SK-N-SH (cell line): ENCODE results near the gene DIO3. TPM values are rescaled to one million over a fixed set of nuclear protein-coding genes. Genes with fewer than 3 reads are reported as not detected.

Source experiments
- CTCF ChIA-PET: fragments of 300-600, 350-600 bp; formaldehyde crosslinking; extraction: SDS; loops from one replicate; lab custom pipeline; 2021; lab: Yijun Ruan, JAX
- POLR2A ChIA-PET: fragments of 350-600 bp; sonication (Branson Sonifier 250); formaldehyde crosslinking; extraction: SDS; loops from one replicate; lab custom pipeline; 2020; ENCODE audit warnings: antibody characterized with exemption, inconsistent platforms; lab: Yijun Ruan, JAX
- DNase-seq: peaks from one replicate; pipeline ENCODE4 v3.0.0; 2012
- H2AFZ ChIP-seq: fragments of 200-600 bp; sonication (generic); 2 replicates; pipeline ENCODE4 v1.8.1; 2016; ENCODE audit warnings: antibody characterized with exemption, mild to moderate bottlenecking, low read depth
- H3F3A ChIP-seq: fragments of 200-600 bp; sonication (generic); replicated peaks from 2 replicates; pipeline ENCODE3; 2016; ENCODE audit warnings: antibody characterized with exemption, mild to moderate bottlenecking; ENCODE audit not compliant: insufficient read depth
- H3K27ac ChIP-seq, 2 experiments: fragments of 200-500 bp in 1 of 2; fragments of 200-600 bp in 1 of 2; sonication (Bioruptor generic) in 1 of 2; sonication (generic), shearing (Covaris generic) in 1 of 2; 2 replicates each; pipeline versions ENCODE4 v1.5.1 to v1.6.1; 2014 to 2016; ENCODE audit warnings: low read depth in 2 of 2, inconsistent platforms in 1 of 2, low read length in 1 of 2, mild to moderate bottlenecking in 1 of 2, mixed read lengths in 1 of 2
- H3K27me3 ChIP-seq: fragments of 200-600 bp; sonication (generic), shearing (Covaris generic); 2 replicates; pipeline ENCODE4 v1.6.1; 2016; ENCODE audit warnings: mixed run types; ENCODE audit not compliant: insufficient read depth
- H3K36me3 ChIP-seq, 2 experiments: fragments of 200-500 bp in 1 of 2; fragments of 200-600 bp in 1 of 2; sonication (Bioruptor generic) in 1 of 2; sonication (generic) in 1 of 2; replicated peaks in 1 of 2; 2 replicates each; pipeline versions ENCODE3 to v1.5.1; 2014 to 2016; ENCODE audit warnings: low read length in 1 of 2, mild to moderate bottlenecking in 1 of 2; ENCODE audit not compliant: insufficient read depth in 2 of 2, control insufficient read depth in 1 of 2
- H3K4me1 ChIP-seq, 2 experiments: fragments of 200-500 bp in 1 of 2; fragments of 200-600 bp in 1 of 2; sonication (Bioruptor generic) in 1 of 2; sonication (generic), shearing (Covaris generic) in 1 of 2; 2 replicates each; pipeline versions ENCODE4 v1.5.1 to v1.6.1; 2014 to 2016; ENCODE audit warnings: low read depth in 1 of 2, low read length in 1 of 2, mixed run types in 1 of 2; ENCODE audit not compliant: insufficient read depth in 2 of 2, control insufficient read depth in 1 of 2
- H3K4me2 ChIP-seq: fragments of 200-600 bp; sonication (generic), shearing (Covaris generic); 2 replicates; pipeline ENCODE4 v1.6.1; 2017; ENCODE audit warnings: mixed run types
- H3K4me3 ChIP-seq, 2 experiments: fragments of 200-500 bp in 1 of 2; fragments of 200-600 bp in 1 of 2; sonication (Bioruptor generic) in 1 of 2; sonication (generic), shearing (Covaris generic) in 1 of 2; 2 replicates each; pipeline versions ENCODE4 v1.5.1 to v1.8.1; 2014 to 2016; ENCODE audit warnings: low read depth in 2 of 2, inconsistent platforms in 1 of 2, low read length in 1 of 2, mild to moderate bottlenecking in 1 of 2, mixed read lengths in 1 of 2, moderate library complexity in 1 of 2
- H3K79me2 ChIP-seq: fragments of 200-600 bp; sonication (generic); 2 replicates; pipeline ENCODE4 v1.8.1; 2017; ENCODE audit warnings: mild to moderate bottlenecking; ENCODE audit not compliant: insufficient read depth
- H3K9ac ChIP-seq: fragments of 200-600 bp; sonication (generic); 2 replicates; pipeline ENCODE4 v1.6.1; 2017; ENCODE audit warnings: mixed run types
- H3K9me2 ChIP-seq: fragments of 200-600 bp; sonication (generic); 2 replicates; pipeline ENCODE4 v1.6.1; 2017; ENCODE audit warnings: mixed run types
- H3K9me3 ChIP-seq: fragments of 200-600 bp; sonication (generic); 2 replicates; pipeline ENCODE4 v1.6.1; 2017; ENCODE audit warnings: mixed run types, mild to moderate bottlenecking, moderate library complexity
- H4K20me1 ChIP-seq: fragments of 200-600 bp; sonication (generic); 2 replicates; pipeline ENCODE4 v1.6.1; 2017; ENCODE audit warnings: mild to moderate bottlenecking, mixed run types; ENCODE audit not compliant: insufficient read depth
- CTCF ChIP-seq: fragments of 200-600 bp; sonication (generic); IDR thresholded peaks from 2 replicates; pipeline ENCODE4 v1.6.1; 2017; ENCODE audit warnings: antibody characterized with exemption, mild to moderate bottlenecking, moderate library complexity
- ELF1 ChIP-seq: IDR thresholded peaks from 2 replicates; pipeline ENCODE4 v1.4.0; 2012
- FOXJ3 ChIP-seq: sonication (generic); formaldehyde crosslinking; IDR thresholded peaks from 2 replicates; pipeline ENCODE4 v1.5.1; 2020; ENCODE audit warnings: mild to moderate bottlenecking, missing genetic modification reagents
- GABPA ChIP-seq: IDR thresholded peaks from 2 replicates; pipeline ENCODE4 v1.4.0; 2012; ENCODE audit warnings: low read depth, mild to moderate bottlenecking
- IRF3 ChIP-seq: fragments of 150-350 bp; IDR thresholded peaks from 2 replicates; pipeline ENCODE4 v1.6.1; 2016; ENCODE audit warnings: mild to moderate bottlenecking, low read depth, low read length
- MEF2A ChIP-seq: IDR thresholded peaks from 2 replicates; pipeline ENCODE4 v1.4.0; 2012; ENCODE audit warnings: low read depth, borderline replicate concordance
- MXI1 ChIP-seq: IDR thresholded peaks from 2 replicates; pipeline ENCODE4 v1.6.1; 2012; ENCODE audit warnings: mild to moderate bottlenecking, low read depth, low read length, improper control_type of control experiment
- NFIC ChIP-seq: IDR thresholded peaks from 2 replicates; pipeline ENCODE4 v1.4.0; 2012; ENCODE audit warnings: borderline replicate concordance
- RAD21 ChIP-seq: IDR thresholded peaks from 2 replicates; pipeline ENCODE4 v1.6.1; 2012; ENCODE audit warnings: mild to moderate bottlenecking, low read length
- RCOR1 ChIP-seq: fragments of 150-350 bp; IDR thresholded peaks from 2 replicates; pipeline ENCODE4 v1.6.1; 2017; ENCODE audit warnings: antibody characterized with exemption, low read length
- SIN3A ChIP-seq: IDR thresholded peaks from 2 replicates; pipeline ENCODE4 v1.6.1; 2012; ENCODE audit warnings: low read depth, mild to moderate bottlenecking, low read length, moderate library complexity, borderline replicate concordance
- TEAD4 ChIP-seq: IDR thresholded peaks from 2 replicates; pipeline ENCODE4 v1.4.0; 2012; ENCODE audit warnings: mild to moderate bottlenecking, borderline replicate concordance; ENCODE audit not compliant: insufficient read depth
- USF1 ChIP-seq: IDR thresholded peaks from 2 replicates; pipeline ENCODE4 v1.4.0; 2012; ENCODE audit warnings: low read depth, borderline replicate concordance
- YY1 ChIP-seq: IDR thresholded peaks from 2 replicates; pipeline ENCODE4 v1.4.0; 2012; ENCODE audit warnings: low read depth, mild to moderate bottlenecking
- ZBTB33 ChIP-seq: IDR thresholded peaks from 2 replicates; pipeline ENCODE4 v1.4.0; 2012; ENCODE audit warnings: low read depth, borderline replicate concordance
- WGBS: methylation state at CpG from one replicate; pipeline ENCODE4 v1.1.6; 2017; ENCODE audit warnings: low lambda C conversion rate; 5-methylcytosine and 5-hydroxymethylcytosine counted together
- polyA plus RNA-seq, 3 experiments: library from polyadenylated mRNA; depleted of rRNA; stranded (reverse); fragments of >200 nt; gene quantifications; 2 replicates each; pipeline ENCODE4 v1.2.3, GENCODE V29; 2012
- TF ChIP-seq, protein P1 (sequence below): IDR thresholded peaks from 2 replicates; pipeline ENCODE4 v1.6.1; 2012; ENCODE audit warnings: mild to moderate bottlenecking, low read depth, low read length, moderate library complexity

Gene DIO3
- polyA plus RNA-seq, 1 of the 3 experiments (the other 2 are of a cell fraction) = not detected

GRCh38 chr14:101521473-101521915 is 39.8 kb upstream of the DIO3 start:
- H3K9ac ChIP-seq = no peak overlapping the region
- H3K27ac ChIP-seq = no peak overlapping the region
- no peaks in the 10 kb centered on the region for H3K79me2 ChIP-seq
- H3K4me1 ChIP-seq = peaks cover 0 to 14% of the 10 kb centered on the region in 2 experiments; a peak in 1 of 4 replicates
- WGBS = 61% methylated on average over 7 of the region's 17 CpGs
- no peak overlapping the region for H3K4me3 ChIP-seq
- TF ChIP-seq MXI1 (no peak), USF1 (no peak), GABPA (no peak), CTCF (no peak), IRF3 (no peak), TEAD4 (no peak), RCOR1 (no peak), YY1 (no peak), MEF2A (no peak), RAD21 (no peak), ELF1 (no peak), FOXJ3 (CRISPR knock-in tag) (no peak), ZBTB33 (no peak), NFIC (no peak), SIN3A (no peak)
- TF ChIP-seq, protein P1, sequence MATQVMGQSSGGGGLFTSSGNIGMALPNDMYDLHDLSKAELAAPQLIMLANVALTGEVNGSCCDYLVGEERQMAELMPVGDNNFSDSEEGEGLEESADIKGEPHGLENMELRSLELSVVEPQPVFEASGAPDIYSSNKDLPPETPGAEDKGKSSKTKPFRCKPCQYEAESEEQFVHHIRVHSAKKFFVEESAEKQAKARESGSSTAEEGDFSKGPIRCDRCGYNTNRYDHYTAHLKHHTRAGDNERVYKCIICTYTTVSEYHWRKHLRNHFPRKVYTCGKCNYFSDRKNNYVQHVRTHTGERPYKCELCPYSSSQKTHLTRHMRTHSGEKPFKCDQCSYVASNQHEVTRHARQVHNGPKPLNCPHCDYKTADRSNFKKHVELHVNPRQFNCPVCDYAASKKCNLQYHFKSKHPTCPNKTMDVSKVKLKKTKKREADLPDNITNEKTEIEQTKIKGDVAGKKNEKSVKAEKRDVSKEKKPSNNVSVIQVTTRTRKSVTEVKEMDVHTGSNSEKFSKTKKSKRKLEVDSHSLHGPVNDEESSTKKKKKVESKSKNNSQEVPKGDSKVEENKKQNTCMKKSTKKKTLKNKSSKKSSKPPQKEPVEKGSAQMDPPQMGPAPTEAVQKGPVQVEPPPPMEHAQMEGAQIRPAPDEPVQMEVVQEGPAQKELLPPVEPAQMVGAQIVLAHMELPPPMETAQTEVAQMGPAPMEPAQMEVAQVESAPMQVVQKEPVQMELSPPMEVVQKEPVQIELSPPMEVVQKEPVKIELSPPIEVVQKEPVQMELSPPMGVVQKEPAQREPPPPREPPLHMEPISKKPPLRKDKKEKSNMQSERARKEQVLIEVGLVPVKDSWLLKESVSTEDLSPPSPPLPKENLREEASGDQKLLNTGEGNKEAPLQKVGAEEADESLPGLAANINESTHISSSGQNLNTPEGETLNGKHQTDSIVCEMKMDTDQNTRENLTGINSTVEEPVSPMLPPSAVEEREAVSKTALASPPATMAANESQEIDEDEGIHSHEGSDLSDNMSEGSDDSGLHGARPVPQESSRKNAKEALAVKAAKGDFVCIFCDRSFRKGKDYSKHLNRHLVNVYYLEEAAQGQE = no peak
- no peaks in the 10 kb centered on the region for H4K20me1 ChIP-seq
- no peak overlapping the region for H2AFZ ChIP-seq
- H3K9me2 ChIP-seq = no peaks in the 10 kb centered on the region
- no peaks in the 10 kb centered on the region for H3K36me3 ChIP-seq
- no peaks in the 10 kb centered on the region for H3F3A ChIP-seq
- CTCF ChIA-PET = interaction anchor here (1.4 kb wide), 1 partner anchor 36 kb away, joined by 4 read pairs; no protein-coding TSS in a partner anchor
- H3K9me3 ChIP-seq = no peaks in the 10 kb centered on the region
- no peaks in the 10 kb centered on the region for H3K27me3 ChIP-seq
- H3K4me2 ChIP-seq = no peak overlapping the region
- POLR2A ChIA-PET = no interaction called here
- DNase-seq = no peak
